ENCODE data around the gene VSIG2. TPM values are rescaled to one million over a fixed set of nuclear protein-coding genes. Genes with fewer than 3 reads are reported as not detected.

VSIG2 gene
- total and polyA plus RNA-seq, 2 of the 4 experiments (the other 2 are of a cell fraction) = not detected

DNA sequence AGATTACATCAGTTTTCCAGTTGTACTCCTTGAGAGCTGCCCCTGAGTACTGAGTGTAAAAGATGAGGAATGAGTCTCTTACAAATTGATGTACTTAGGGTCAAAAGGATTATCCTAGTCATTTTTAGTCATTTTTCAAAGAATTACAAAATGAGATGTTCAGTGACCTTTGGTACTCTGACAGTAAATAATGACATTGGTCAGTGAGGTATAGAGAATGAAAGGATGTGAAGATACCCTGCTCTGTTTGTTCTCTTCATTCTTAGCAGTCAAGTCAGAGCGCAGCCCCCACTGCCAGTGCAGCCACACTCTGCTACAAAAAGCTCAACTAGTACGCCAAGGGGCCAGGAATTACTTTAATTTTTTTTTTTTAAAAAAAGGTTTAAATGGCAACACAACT lies 14.1 kb upstream of the VSIG2 start:
- DNase-seq = no peak
- Histone ChIP-seq H2BK5ac (ENCODE audit: low read depth, low read length, poor library complexity, severe bottlenecking) (no peak overlapping the region), H2BK120ac (ENCODE audit: low read depth, low read length) (no peak overlapping the region), H4K8ac (ENCODE audit: low read depth in 2 of 2, low read length in 2 of 2) (no peak overlapping the region), H3K27ac (ENCODE audit: insufficient read depth, low read length) (no peak overlapping the region), H3K56ac (ENCODE audit: extremely low read depth, insufficient read depth, low read length) (no peak overlapping the region), H2AFZ (replicated peaks; ENCODE audit: low read length, poor library complexity) (no peak overlapping the region), H2BK20ac (ENCODE audit: low read depth, low read length) (no peak overlapping the region), H3K14ac (replicated peaks; ENCODE audit: low read depth, low read length) (no peak overlapping the region), H3K79me1 (ENCODE audit: low read depth in 1 of 2, low read length in 2 of 2) (peaks cover 3 to 17% of the 10 kb centered on the region in 2 experiments; a peak in 3 of 4 replicates), H3K23ac (ENCODE audit: low read depth, low read length) (no peak overlapping the region), H2AK9ac (replicated peaks; ENCODE audit: low read depth, low read length, poor library complexity) (no peak overlapping the region), H3K4ac (ENCODE audit: low read depth, low read length) (no peak overlapping the region), H2BK15ac (ENCODE audit: low read depth, low read length) (no peak overlapping the region), H4K91ac (ENCODE audit: insufficient read depth, low read depth, low read length) (no peak overlapping the region), H4K5ac (ENCODE audit: low read depth, low read length) (no peak overlapping the region), H3K4me2 (ENCODE audit: low read depth, low read length) (no peak overlapping the region), H3K9me1 (ENCODE audit: insufficient read depth, low read length) (no peaks in the 10 kb centered on the region), H3K9me3 (ENCODE audit: control insufficient read depth, insufficient read depth, low read length) (no peaks in the 10 kb centered on the region), H4K20me1 (ENCODE audit: insufficient read depth, low read length) (peaks cover 10% of the 10 kb centered on the region), H3K36me3 (ENCODE audit: control insufficient read depth, insufficient read depth, low read length) (peaks cover 9% of the 10 kb centered on the region), H3K4me3 (ENCODE audit: insufficient read depth, low read depth, low read length) (no peak overlapping the region), H3K27me3 (ENCODE audit: control insufficient read depth, insufficient read depth, low read length) (peaks cover 8% of the 10 kb centered on the region; the same call in 1 of the 2 replicates), H3K9ac (ENCODE audit: low read depth, low read length) (no peak overlapping the region), H3K4me1 (ENCODE audit: control insufficient read depth, insufficient read depth, low read length) (peaks cover 6% of the 10 kb centered on the region; the same call in 1 of the 2 replicates), H3K18ac (ENCODE audit: low read depth, low read length) (no peak overlapping the region), H2AK5ac (ENCODE audit: low read depth, low read length) (no peak overlapping the region)
- ChIA-PET POLR2A (ENCODE audit: unreplicated experiment) (no interaction called here), CTCF (interaction anchor here (1.5 kb wide), 1 partner anchor 27 kb away, joined by 3 read pairs; no protein-coding TSS in a partner anchor)
- TF ChIP-seq FOS (IDR thresholded peaks at IDR 0.05; ENCODE audit: low read depth, low read length) (no peak), POLR2A (IDR thresholded peaks at IDR 0.05; ENCODE audit: low read depth, low read length) (no peak), RAD21 (IDR thresholded peaks at IDR 0.05; ENCODE audit: low read length) (no peak), CHD1 (IDR thresholded peaks at IDR 0.05; ENCODE audit: low read depth, low read length) (no peak), RFX5 (IDR thresholded peaks at IDR 0.05; ENCODE audit: low read depth, low read length) (no peak), MAFK (IDR thresholded peaks at IDR 0.05; ENCODE audit: low read depth, low read length) (no peak)
- ATAC-seq (ENCODE audit: low read depth) = no peak
- no TSS peak for BruUV-seq (replicated peaks)
- intact Hi-C loops (cut with micrococcal nuclease) (no loop called here), dilution Hi-C loops (cut with HindIII; ENCODE audit: low sequenced_read_pairs, unreplicated experiment) (no loop called here), in situ Hi-C loops (cut with MboI; ENCODE audit: low sequenced_read_pairs) (loop anchor here (10.0 kb wide), 1 partner anchor 69 kb away; no protein-coding TSS in a partner anchor)
- WGBS, 2 experiments (ENCODE audit: extremely low coverage in 2 of 2, insufficient read length in 1 of 2) = no CpG with 5 or more reads among the region's 2 CpGs

Data from IMR-90 (cell line).